MG63 (cell line): ENCODE data around the gene CR2. TPM values are rescaled to one million over a fixed set of nuclear protein-coding genes. Genes with fewer than 3 reads are reported as not detected.

Experiments
- DNase-seq: peaks from one replicate; pipeline ENCODE4 v3.0.0-alpha.2; 2020
- H3K27me3 ChIP-seq: fragments of 250-450 bp; sonication (Bioruptor Pico); 2 replicates; pipeline ENCODE4 v1.5.1; 2020; ENCODE audit warnings: mild to moderate bottlenecking, moderate library complexity
- H3K36me3 ChIP-seq: fragments of 250-450 bp; sonication (Bioruptor Pico); 2 replicates; pipeline ENCODE4 v1.5.1; 2020; ENCODE audit warnings: mild to moderate bottlenecking, moderate library complexity
- H3K4me3 ChIP-seq: fragments of 250-450 bp; sonication (Bioruptor Pico); 2 replicates; pipeline ENCODE4 v1.5.1; 2020; ENCODE audit warnings: mild to moderate bottlenecking, moderate library complexity
- H3K9me3 ChIP-seq: fragments of 250-450 bp; sonication (Bioruptor Pico); 2 replicates; pipeline ENCODE4 v1.5.1; 2020; ENCODE audit warnings: mild to moderate bottlenecking, moderate library complexity
- total RNA-seq: library from RNA; depleted of rRNA; stranded (reverse); fragments of >200 nt; shearing (Covaris generic); gene quantifications from 2 replicates; pipeline ENCODE4 v1.2.3, GENCODE V29; 2014; ENCODE audit warnings: low replicate concordance; rRNA removed

CR2 gene
- total RNA-seq = not detected in 2 replicates

GRCh38 chr1:207454046-207454964 is at the start of gene CR2:
Gene CR2, plus strand, starts transcription at chr1:207454328. Its CDS starts 91 bp downstream, at chr1:207454419.
- H3K4me3 ChIP-seq = peak within 1 kb of the TSS; percentile 44
- H3K27me3 ChIP-seq = peaks cover 43% of the 10 kb centered on the region
- H3K36me3 ChIP-seq = no peaks in the 10 kb centered on the region
- peak; percentile 47 for DNase-seq
- no peaks in the 10 kb centered on the region for H3K9me3 ChIP-seq

- no peaks in the 10 kb centered on the region for H3K9me3 ChIP-seq
- H3K36me3 ChIP-seq = no peaks in the 10 kb centered on the region
- no peaks in the 10 kb centered on the region for H3K27me3 ChIP-seq
These were observed 49.1 kb upstream of the CR2 start for GRCh38 chr1:207404849-207405525.

GRCh38 chr1:207405814-207406213 is 48.3 kb upstream of the CR2 start:
- no peak for DNase-seq
- Histone ChIP-seq H3K9me3 (no peaks in the 10 kb centered on the region), H3K27me3 (no peaks in the 10 kb centered on the region), H3K4me3 (no peak overlapping the region), H3K36me3 (no peaks in the 10 kb centered on the region)

More at GRCh38 chr1:207404849-207405525, 49.1 kb upstream of the CR2 start:
- no peak overlapping the region for H3K4me3 ChIP-seq
- DNase-seq = no peak

GRCh38 chr1:207407655-207408260 is 46.4 kb upstream of the CR2 start:
- Histone ChIP-seq H3K4me3 (no peak overlapping the region), H3K27me3 (no peaks in the 10 kb centered on the region), H3K36me3 (no peaks in the 10 kb centered on the region), H3K9me3 (no peaks in the 10 kb centered on the region)
- no peak for DNase-seq

GRCh38 chr1:207412845-207413244 is 41.3 kb upstream of the CR2 start:
- no peaks in the 10 kb centered on the region for H3K27me3 ChIP-seq
- no peaks in the 10 kb centered on the region for H3K36me3 ChIP-seq
- no peak overlapping the region for H3K4me3 ChIP-seq
- DNase-seq = no peak
- H3K9me3 ChIP-seq = no peaks in the 10 kb centered on the region

- no peaks in the 10 kb centered on the region for H3K36me3 ChIP-seq
- no peaks in the 10 kb centered on the region for H3K9me3 ChIP-seq
- no peak for DNase-seq
- H3K4me3 ChIP-seq = no peak overlapping the region
- H3K27me3 ChIP-seq = no peaks in the 10 kb centered on the region
These were observed 39.5 kb upstream of the CR2 start for GRCh38 chr1:207414606-207415108.

- DNase-seq = no peak
- no peaks in the 10 kb centered on the region for H3K36me3 ChIP-seq
- no peaks in the 10 kb centered on the region for H3K9me3 ChIP-seq
- H3K27me3 ChIP-seq = no peaks in the 10 kb centered on the region
- no peak overlapping the region for H3K4me3 ChIP-seq
These were observed 37.1 kb upstream of the CR2 start for GRCh38 chr1:207417076-207417475.

- Histone ChIP-seq H3K36me3 (no peaks in the 10 kb centered on the region), H3K4me3 (no peak overlapping the region), H3K27me3 (no peaks in the 10 kb centered on the region), H3K9me3 (no peaks in the 10 kb centered on the region)
- no peak for DNase-seq
These were observed 35.8 kb upstream of the CR2 start for GRCh38 chr1:207418351-207418750.

GRCh38 chr1:207420109-207420508 is 34.0 kb upstream of the CR2 start:
- Histone ChIP-seq H3K9me3 (no peaks in the 10 kb centered on the region), H3K36me3 (no peaks in the 10 kb centered on the region), H3K4me3 (no peak overlapping the region), H3K27me3 (no peaks in the 10 kb centered on the region)
- no peak for DNase-seq

- DNase-seq = no peak
These were observed 33.0 kb upstream of the CR2 start for GRCh38 chr1:207421078-207421477.

GRCh38 chr1:207423560-207424292 is 30.4 kb upstream of the CR2 start:
- H3K9me3 ChIP-seq = no peaks in the 10 kb centered on the region
- peaks cover 2% of the 10 kb centered on the region; the same call in 1 of the 2 replicates for H3K27me3 ChIP-seq
- H3K36me3 ChIP-seq = no peaks in the 10 kb centered on the region
- DNase-seq = no peak
- no peak overlapping the region for H3K4me3 ChIP-seq

More at GRCh38 chr1:207421078-207421477, 33.0 kb upstream of the CR2 start:
- Histone ChIP-seq H3K4me3 (no peak overlapping the region), H3K36me3 (no peaks in the 10 kb centered on the region), H3K9me3 (no peaks in the 10 kb centered on the region), H3K27me3 (0 out of 2 replicates have a peak, but pooled peaks cover 2% of the 10 kb centered on the region)

GRCh38 chr1:207424570-207425131 is 29.5 kb upstream of the CR2 start:
- Histone ChIP-seq H3K27me3 (peaks cover 2% of the 10 kb centered on the region; the same call in 1 of the 2 replicates), H3K9me3 (no peaks in the 10 kb centered on the region), H3K36me3 (no peaks in the 10 kb centered on the region), H3K4me3 (no peak overlapping the region)
- no peak for DNase-seq

- no peaks in the 10 kb centered on the region for H3K9me3 ChIP-seq
- H3K27me3 ChIP-seq = peaks cover 9% of the 10 kb centered on the region
- H3K4me3 ChIP-seq = no peak overlapping the region
- no peak for DNase-seq
- no peaks in the 10 kb centered on the region for H3K36me3 ChIP-seq
These were observed 26.1 kb upstream of the CR2 start for GRCh38 chr1:207427832-207428585.

GRCh38 chr1:207428783-207429182 is 25.3 kb upstream of the CR2 start:
- Histone ChIP-seq H3K9me3 (no peaks in the 10 kb centered on the region), H3K36me3 (no peaks in the 10 kb centered on the region), H3K4me3 (no peak overlapping the region), H3K27me3 (peaks cover 9% of the 10 kb centered on the region)
- DNase-seq = no peak

- H3K36me3 ChIP-seq = no peaks in the 10 kb centered on the region
- DNase-seq = no peak
- no peak overlapping the region for H3K4me3 ChIP-seq
- H3K27me3 ChIP-seq = peaks cover 9% of the 10 kb centered on the region
- H3K9me3 ChIP-seq = no peaks in the 10 kb centered on the region
These were observed 24.2 kb upstream of the CR2 start for GRCh38 chr1:207429963-207430362.
